GM19193 (cell line): ENCODE data around the gene SYT2.

ENCODE experiments used
- POLR2A ChIP-seq: IDR thresholded peaks from 4 replicates; pipeline ENCODE4 v1.6.1; 2011; ENCODE audit not compliant: insufficient read depth, insufficient read length; ENCODE audit errors: extremely low read depth

The SYT2 gene

GRCh38 chr1:202624088-202624780 is 86.0 kb downstream of the SYT2 start:
- TF ChIP-seq POLR2A = no peak

GRCh38 chr1:202623075-202623474 is 87.2 kb downstream of the SYT2 start:
- TF ChIP-seq POLR2A = no peak

GRCh38 chr1:202622388-202622787 is 87.9 kb downstream of the SYT2 start:
- no peak for TF ChIP-seq POLR2A

- no peak for TF ChIP-seq POLR2A
Observed at GRCh38 chr1:202621446-202621845, 88.8 kb downstream of the SYT2 start.

- no peak for TF ChIP-seq POLR2A
Observed at GRCh38 chr1:202619505-202619904, 90.7 kb downstream of the SYT2 start.

- TF ChIP-seq POLR2A = no peak
Observed at GRCh38 chr1:202616355-202616915, 93.8 kb downstream of the SYT2 start.

- TF ChIP-seq POLR2A = no peak
Observed at GRCh38 chr1:202615501-202616354, 94.5 kb downstream of the SYT2 start.

GRCh38 chr1:202613571-202613970 is 96.7 kb downstream of the SYT2 start:
- TF ChIP-seq POLR2A = no peak

- TF ChIP-seq POLR2A = no peak
Observed at GRCh38 chr1:202605515-202605914, 104.7 kb downstream of the SYT2 start.

GRCh38 chr1:202603435-202603834 is 106.8 kb downstream of the SYT2 start:
- no peak for TF ChIP-seq POLR2A

GRCh38 chr1:202600432-202601041 is 109.7 kb downstream of the SYT2 start:
- TF ChIP-seq POLR2A = no peak

GRCh38 chr1:202599669-202600431 is 110.4 kb downstream of the SYT2 start:
- no peak for TF ChIP-seq POLR2A

- TF ChIP-seq POLR2A = no peak
Observed at GRCh38 chr1:202597090-202597761, 113.0 kb downstream of the SYT2 start.

GRCh38 chr1:202596638-202597037 is 113.6 kb downstream of the SYT2 start:
- no peak for TF ChIP-seq POLR2A
